DMS114 treated with DMSO at 0.1 percent for 48 hours (cell line): ENCODE data around the gene BST1.
"Not testable (repeated sequence)": the region's sequence is repeated elsewhere in the genome, so short reads cannot be mapped to it uniquely, and the experiment has no call there.

Experiments
- DNase-seq: peaks from one replicate; lab custom pipeline; 2025; ENCODE audit not compliant: unreplicated experiment; lab: John Stamatoyannopoulos, UW

Gene BST1

GRCh38 chr4:15742083-15742582 is 39.3 kb downstream of the BST1 start:
- DNase-seq, result no peak

GRCh38 chr4:15742637-15743036 is 39.8 kb downstream of the BST1 start:
- no peak for DNase-seq

GRCh38 chr4:15744016-15744545 is 41.2 kb downstream of the BST1 start:
- DNase-seq, result no peak

- no peak for DNase-seq
These were observed 43.2 kb downstream of the BST1 start for GRCh38 chr4:15746110-15746509.

GRCh38 chr4:15749001-15749400 is 46.1 kb downstream of the BST1 start:
- DNase-seq, result no peak

- DNase-seq, result no peak
These were observed 48.3 kb downstream of the BST1 start for GRCh38 chr4:15751153-15751552.

- DNase-seq, result no peak
These were observed 50.2 kb downstream of the BST1 start for GRCh38 chr4:15753081-15753480.

GRCh38 chr4:15753786-15754185 is 50.9 kb downstream of the BST1 start:
- no peak for DNase-seq

- no peak for DNase-seq
These were observed 51.5 kb downstream of the BST1 start for GRCh38 chr4:15754323-15754722.

- no peak for DNase-seq
These were observed 52.7 kb downstream of the BST1 start for GRCh38 chr4:15755321-15756155.

GRCh38 chr4:15756361-15756861 is 53.5 kb downstream of the BST1 start:
- no peak for DNase-seq

GRCh38 chr4:15757054-15757453 is 54.2 kb downstream of the BST1 start:
- no peak for DNase-seq

GRCh38 chr4:15758294-15758693 is 55.4 kb downstream of the BST1 start:
- DNase-seq, result no peak

GRCh38 chr4:15762460-15762859 is 59.6 kb downstream of the BST1 start:
- DNase-seq, result not testable (repeated sequence)

GRCh38 chr4:15765391-15765790 is 62.5 kb downstream of the BST1 start:
- no peak for DNase-seq

GRCh38 chr4:15765910-15766697 is 63.2 kb downstream of the BST1 start:
- DNase-seq, result no peak

GRCh38 chr4:15766821-15767220 is 64.0 kb downstream of the BST1 start:
- no peak for DNase-seq

- DNase-seq, result no peak
These were observed 66.3 kb downstream of the BST1 start for GRCh38 chr4:15769202-15769601.

GRCh38 chr4:15771216-15772058 is 68.6 kb downstream of the BST1 start:
- no peak for DNase-seq

- DNase-seq, result no peak
These were observed 71.2 kb downstream of the BST1 start for GRCh38 chr4:15774020-15774420.
